Measurements from ENCODE around the gene FBLN5. TPM values are rescaled to one million over a fixed set of nuclear protein-coding genes. Genes with fewer than 3 reads are reported as not detected.
"Not testable (repeated sequence)": the region's sequence is repeated elsewhere in the genome, so short reads cannot be mapped to it uniquely, and the experiment has no call there.

Gene FBLN5
- total and polyA plus RNA-seq, 2 donors (not counting 3 experiments of a cell fraction or from before 2014, with no cell fraction given) = 27.6 to 33.1 TPM

GRCh38 chr14:91897716-91898115 is 49.8 kb downstream of the FBLN5 start:
- CTCF ChIA-PET = interaction anchor here (1.5 to 2.0 kb wide), 2 partner anchors 13 to 248 kb away, joined by 5 to 6 read pairs; no protein-coding TSS in a partner anchor
- H3K4me2 ChIP-seq (ENCODE audit: insufficient read depth, low read length); H3K9me3 ChIP-seq (replicated peaks; ENCODE audit: control insufficient read depth, insufficient read depth, low read length); BruUV-seq (replicated peaks); H4K20me1 ChIP-seq (replicated peaks; ENCODE audit: control insufficient read depth, extremely low read depth, insufficient read depth, low read length); H3K27ac ChIP-seq (ENCODE audit: insufficient read depth, low read depth, low read length); H3K4me1 ChIP-seq (ENCODE audit: control insufficient read depth, extremely low read depth, insufficient read depth, low read length); H2AFZ ChIP-seq (ENCODE audit: low read depth, low read length); H3K9ac ChIP-seq (replicated peaks; ENCODE audit: extremely low read depth, insufficient read depth, low read length); POLR2A ChIA-PET; H3K27me3 ChIP-seq (ENCODE audit: control insufficient read depth in 2 of 2, insufficient read depth in 2 of 2, low read length in 2 of 2); H3K79me2 ChIP-seq (ENCODE audit: control insufficient read depth, insufficient read depth, low read length); dilution Hi-C loops (cut with MboI; ENCODE audit: extremely low pct_ligation_motif_present, low sequenced_read_pairs); H3K9me1 ChIP-seq (replicated peaks; ENCODE audit: control insufficient read depth, extremely low read depth, insufficient read depth, low read length); H3K4me3 ChIP-seq (replicated peaks in 1 of 3; ENCODE audit: insufficient read depth in 1 of 3, low read depth in 1 of 3, low read length in 3 of 3); FAIRE-seq; intact Hi-C loops (cut with micrococcal nuclease); H3K36me3 ChIP-seq (ENCODE audit: control insufficient read depth in 2 of 2, extremely low read depth in 1 of 2, insufficient read depth in 2 of 2, low read length in 2 of 2); DNase-seq (ENCODE audit: low read depth, low spot score): not testable (repeated sequence)

- H3K4me2 ChIP-seq (ENCODE audit: insufficient read depth, low read length) = no peak overlapping the region
Measured at GRCh38 chr14:91897106-91897701, 50.3 kb downstream of the FBLN5 start.

More at GRCh38 chr14:91897106-91897701, 50.3 kb downstream of the FBLN5 start:
- BruUV-seq (replicated peaks) = no TSS peak
- Histone ChIP-seq H3K4me3 (replicated peaks in 1 of 3; ENCODE audit: insufficient read depth in 1 of 3, low read depth in 1 of 3, low read length in 3 of 3) (no peak overlapping the region), H3K9ac (replicated peaks; ENCODE audit: extremely low read depth, insufficient read depth, low read length) (no peak overlapping the region), H4K20me1 (replicated peaks; ENCODE audit: control insufficient read depth, extremely low read depth, insufficient read depth, low read length) (no peaks in the 10 kb centered on the region), H3K27me3 (ENCODE audit: control insufficient read depth in 2 of 2, insufficient read depth in 2 of 2, low read length in 2 of 2) (peaks cover 0 to 7% of the 10 kb centered on the region in 2 experiments), H3K27ac (ENCODE audit: insufficient read depth, low read depth, low read length) (no peak overlapping the region), H3K36me3 (ENCODE audit: control insufficient read depth in 2 of 2, extremely low read depth in 1 of 2, insufficient read depth in 2 of 2, low read length in 2 of 2) (no peaks in the 10 kb centered on the region), H3K4me1 (ENCODE audit: control insufficient read depth, extremely low read depth, insufficient read depth, low read length) (no peaks in the 10 kb centered on the region), H3K9me1 (replicated peaks; ENCODE audit: control insufficient read depth, extremely low read depth, insufficient read depth, low read length) (no peaks in the 10 kb centered on the region), H3K79me2 (ENCODE audit: control insufficient read depth, insufficient read depth, low read length) (no peaks in the 10 kb centered on the region), H2AFZ (ENCODE audit: low read depth, low read length) (no peak overlapping the region), H3K9me3 (replicated peaks; ENCODE audit: control insufficient read depth, insufficient read depth, low read length) (no peaks in the 10 kb centered on the region)
- dilution Hi-C loops (cut with MboI; ENCODE audit: extremely low pct_ligation_motif_present, low sequenced_read_pairs) = no loop called here
- FAIRE-seq (no peak), DNase-seq (ENCODE audit: low read depth, low spot score) (peak; percentile 33)
- ChIA-PET POLR2A (no interaction called here), CTCF (interaction anchor here (1.3 to 1.5 kb wide), 2 partner anchors 100 to 248 kb away, joined by 4 to 5 read pairs; no protein-coding TSS in a partner anchor)
- no peak for TF ChIP-seq MYC (IDR thresholded peaks at IDR 0.05; ENCODE audit: low read depth, low read length)
- no peak for TF ChIP-seq GATA2 (IDR thresholded peaks at IDR 0.05; ENCODE audit: insufficient read depth, insufficient read length, low read depth, low read length)
- TF ChIP-seq JUN (IDR thresholded peaks at IDR 0.05; ENCODE audit: borderline replicate concordance, insufficient read depth, insufficient read length, low read depth) = no peak
- no peak for TF ChIP-seq POLR2AphosphoS5 (IDR thresholded peaks at IDR 0.05; ENCODE audit: insufficient read depth, low read depth, low read length)
- no peak for TF ChIP-seq CTCF (IDR thresholded peaks at IDR 0.05; ENCODE audit: extremely low read depth in 1 of 2, insufficient read depth in 1 of 2, low read depth in 1 of 2, low read length in 2 of 2)
- no peak for TF ChIP-seq MAX (IDR thresholded peaks at IDR 0.05; ENCODE audit: insufficient read depth, insufficient read length)
- TF ChIP-seq FOS (IDR thresholded peaks at IDR 0.05; ENCODE audit: borderline replicate concordance, insufficient read depth, low read length) = no peak
- TF ChIP-seq EZH2 (IDR thresholded peaks at IDR 0.05; ENCODE audit: borderline replicate concordance, low read depth, low read length, severe bottlenecking) = no peak
- TF ChIP-seq POLR2A (IDR thresholded peaks at IDR 0.05; ENCODE audit: low read depth, low read length) = no peak
- intact Hi-C loops (cut with micrococcal nuclease) = no loop called here

All from endothelial cell of umbilical vein (primary cell).